HG03439 (cell line): ENCODE data around the gene PPIE.
"Not testable (repeated sequence)": the region's sequence is repeated elsewhere in the genome, so short reads cannot be mapped to it uniquely, and the experiment has no call there.

ENCODE experiments used
- ATAC-seq: cut with Tn5 transposase; IDR thresholded peaks from one replicate; pipeline ENCODE4 v1.9.1; 2021; ENCODE audit warnings: mild to moderate bottlenecking, moderate library complexity; ENCODE audit not compliant: unreplicated experiment

The PPIE gene

DNA sequence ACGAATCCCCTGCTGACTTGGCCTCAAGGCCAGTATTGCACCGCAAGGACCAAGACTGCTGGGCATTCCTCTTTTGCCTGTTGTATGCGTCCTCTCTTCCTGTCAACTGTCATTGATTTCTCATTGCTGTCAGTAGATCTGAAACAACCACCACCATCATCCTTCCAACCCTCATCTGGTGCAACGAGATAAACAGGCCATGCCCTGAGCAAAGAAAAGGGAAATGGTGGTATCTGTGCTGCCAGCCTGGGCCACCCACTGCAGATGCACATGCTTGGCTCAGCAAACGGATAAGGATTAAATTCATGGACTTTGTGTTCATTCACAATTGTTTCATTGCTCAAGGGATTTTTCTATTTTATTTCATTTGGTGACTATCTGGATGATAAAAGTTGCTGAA is 18.8 kb downstream of the PPIE start:
- ATAC-seq = no peak

DNA sequence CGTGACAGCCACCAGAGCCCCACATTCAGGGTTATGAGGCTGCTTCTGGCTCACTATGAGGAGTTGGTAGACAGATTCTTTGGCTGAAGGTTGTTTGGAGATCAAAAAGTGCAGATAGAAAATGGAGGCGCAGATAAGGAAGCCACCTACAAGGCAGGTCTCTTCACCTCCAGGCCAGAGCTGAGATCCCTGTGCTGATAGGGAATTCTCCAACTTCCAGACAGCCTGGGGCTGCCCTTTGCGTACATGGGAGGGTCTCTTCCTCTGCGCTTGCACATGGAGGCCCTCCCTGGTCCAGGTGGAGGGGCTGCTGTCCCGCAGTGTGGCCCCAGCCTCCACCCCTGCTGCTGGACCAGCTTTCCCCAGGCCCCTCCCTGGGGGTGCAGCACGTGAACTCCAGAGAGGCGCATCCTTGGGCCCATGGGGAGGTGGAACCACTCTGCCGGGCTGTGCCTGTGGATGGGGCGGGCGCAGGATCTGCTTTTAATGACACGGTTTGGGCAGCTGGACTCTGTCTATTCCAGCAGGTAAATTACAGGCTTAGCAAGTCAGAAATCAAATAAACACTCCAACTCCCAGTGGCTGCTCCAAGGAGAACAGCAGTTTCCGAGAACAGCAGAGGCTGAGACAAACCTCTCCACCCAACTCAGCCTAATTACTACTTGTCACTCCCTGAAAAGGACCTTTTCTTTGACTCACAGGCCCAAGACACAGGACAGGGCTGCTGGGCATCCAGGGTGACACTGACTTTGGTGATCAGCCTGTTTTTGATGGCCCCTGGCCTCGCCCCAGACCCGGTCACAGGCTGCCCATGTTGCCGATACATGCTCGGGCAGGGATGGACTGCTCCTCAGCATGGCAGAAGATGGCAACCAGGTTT is 20.1 kb downstream of the PPIE start:
- no peak for ATAC-seq

DNA sequence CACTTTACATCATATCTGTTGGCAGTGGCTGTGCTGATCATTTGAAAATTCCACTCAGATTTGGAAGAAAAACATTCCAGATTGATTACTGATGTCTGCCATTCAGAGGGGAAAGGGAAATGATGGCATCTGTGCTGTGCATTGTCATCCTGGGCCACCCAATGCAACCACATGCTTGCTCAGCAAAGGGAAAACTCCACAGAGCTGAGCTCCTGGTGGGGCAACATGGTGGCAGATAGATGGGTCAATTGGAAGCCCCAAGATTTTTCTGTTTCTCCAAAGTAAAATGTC is 20.7 kb downstream of the PPIE start:
- ATAC-seq = no peak

DNA sequence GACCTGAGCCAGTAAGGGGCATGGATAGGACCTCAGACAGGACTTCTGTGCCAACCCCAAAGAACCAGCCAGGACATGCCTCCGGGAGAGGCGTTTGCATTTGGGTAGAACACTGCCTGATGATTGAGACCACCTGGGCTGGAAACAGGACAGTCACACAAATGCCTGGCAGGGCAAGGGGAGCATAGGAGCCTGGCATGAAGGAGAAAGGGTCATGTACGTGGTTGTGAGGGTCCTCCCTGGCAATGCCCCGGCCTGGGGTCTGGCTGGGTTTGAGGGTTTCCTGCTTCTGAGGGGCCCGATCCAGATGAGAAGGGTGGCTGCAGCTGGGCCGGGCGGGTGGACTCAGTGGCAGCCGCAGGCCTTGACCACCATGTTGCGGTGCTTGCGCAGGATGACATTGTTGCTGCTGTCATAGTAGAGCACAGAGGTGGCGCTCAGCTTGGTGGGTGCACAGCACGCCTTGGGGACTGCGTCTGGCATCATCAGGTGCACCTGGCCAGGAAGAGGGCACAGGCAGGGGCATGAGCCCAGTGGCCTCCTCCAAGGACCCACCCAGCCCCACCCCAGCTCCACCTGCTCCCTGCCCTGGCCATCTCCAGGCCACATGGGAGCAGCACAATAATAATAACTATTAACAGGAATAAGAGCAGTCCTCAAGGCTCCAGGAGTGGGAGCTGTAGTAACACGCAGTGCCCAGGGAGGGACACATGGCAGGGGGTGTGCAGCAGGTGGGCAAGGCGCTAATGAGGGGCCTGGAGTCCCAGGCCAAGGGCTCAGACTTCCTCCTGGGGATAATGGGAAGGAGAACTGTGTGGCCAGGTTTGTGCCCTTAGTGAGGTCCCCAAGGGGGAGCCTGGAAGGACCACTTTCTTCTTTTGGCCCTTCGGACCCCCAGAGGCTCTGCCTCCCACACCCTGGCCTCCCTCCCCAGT is 21.7 kb downstream of the PPIE start:
- no peak for ATAC-seq

DNA sequence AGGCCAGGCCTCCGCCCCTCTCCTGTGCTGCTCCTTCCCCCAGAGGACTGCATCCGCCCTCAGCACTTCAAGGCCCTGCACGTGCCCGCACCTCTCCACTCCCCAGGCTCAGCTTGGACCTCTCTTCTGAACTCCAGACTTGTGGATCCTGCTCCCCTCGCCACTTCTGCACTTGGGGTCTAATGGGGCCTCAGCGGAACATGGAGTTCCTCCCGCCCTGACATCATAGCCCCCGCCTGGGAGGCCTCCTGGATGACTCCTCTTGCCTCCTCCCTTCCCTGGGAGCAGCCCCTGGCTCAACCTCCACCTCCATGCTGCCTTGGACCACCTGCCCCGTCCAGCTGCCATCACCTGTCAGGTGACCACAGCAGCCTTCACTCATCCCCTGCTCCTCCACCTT is 22.3 kb downstream of the PPIE start:
- no peak for ATAC-seq

DNA sequence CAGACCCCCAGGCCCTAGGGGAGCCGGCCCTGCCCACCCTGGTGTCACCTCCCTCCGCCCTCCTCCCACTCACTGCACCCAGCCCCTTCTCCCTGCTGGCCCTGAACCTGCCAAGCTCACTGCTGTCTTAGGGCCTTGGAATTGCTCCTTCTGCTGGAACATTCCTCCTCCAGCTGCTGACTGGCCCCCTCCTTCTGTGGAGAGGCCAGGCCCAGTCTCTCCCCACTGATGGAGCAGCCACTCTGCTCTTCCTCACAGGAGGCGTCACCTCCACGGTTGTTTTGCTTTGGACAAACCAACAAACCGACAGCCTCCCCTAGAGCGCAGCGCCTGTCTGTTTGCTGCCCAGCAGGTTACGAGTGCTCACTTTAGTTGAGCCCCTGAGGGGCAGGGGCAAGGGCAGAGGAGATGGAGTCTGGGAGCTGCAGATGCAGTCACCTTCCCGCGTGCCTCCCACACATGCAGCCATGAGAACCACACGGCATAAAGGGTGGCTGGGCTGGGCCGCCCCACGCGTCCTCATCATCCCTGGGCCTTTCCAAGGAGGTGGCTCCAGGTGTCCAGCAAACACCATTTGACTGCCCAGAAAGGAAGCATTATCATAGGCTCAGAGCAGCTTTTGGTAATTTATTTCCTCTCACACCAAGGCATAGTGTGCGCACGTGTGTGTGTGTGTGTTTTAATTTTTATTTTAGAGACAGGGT is 23.0 kb downstream of the PPIE start:
- ATAC-seq = no peak

DNA sequence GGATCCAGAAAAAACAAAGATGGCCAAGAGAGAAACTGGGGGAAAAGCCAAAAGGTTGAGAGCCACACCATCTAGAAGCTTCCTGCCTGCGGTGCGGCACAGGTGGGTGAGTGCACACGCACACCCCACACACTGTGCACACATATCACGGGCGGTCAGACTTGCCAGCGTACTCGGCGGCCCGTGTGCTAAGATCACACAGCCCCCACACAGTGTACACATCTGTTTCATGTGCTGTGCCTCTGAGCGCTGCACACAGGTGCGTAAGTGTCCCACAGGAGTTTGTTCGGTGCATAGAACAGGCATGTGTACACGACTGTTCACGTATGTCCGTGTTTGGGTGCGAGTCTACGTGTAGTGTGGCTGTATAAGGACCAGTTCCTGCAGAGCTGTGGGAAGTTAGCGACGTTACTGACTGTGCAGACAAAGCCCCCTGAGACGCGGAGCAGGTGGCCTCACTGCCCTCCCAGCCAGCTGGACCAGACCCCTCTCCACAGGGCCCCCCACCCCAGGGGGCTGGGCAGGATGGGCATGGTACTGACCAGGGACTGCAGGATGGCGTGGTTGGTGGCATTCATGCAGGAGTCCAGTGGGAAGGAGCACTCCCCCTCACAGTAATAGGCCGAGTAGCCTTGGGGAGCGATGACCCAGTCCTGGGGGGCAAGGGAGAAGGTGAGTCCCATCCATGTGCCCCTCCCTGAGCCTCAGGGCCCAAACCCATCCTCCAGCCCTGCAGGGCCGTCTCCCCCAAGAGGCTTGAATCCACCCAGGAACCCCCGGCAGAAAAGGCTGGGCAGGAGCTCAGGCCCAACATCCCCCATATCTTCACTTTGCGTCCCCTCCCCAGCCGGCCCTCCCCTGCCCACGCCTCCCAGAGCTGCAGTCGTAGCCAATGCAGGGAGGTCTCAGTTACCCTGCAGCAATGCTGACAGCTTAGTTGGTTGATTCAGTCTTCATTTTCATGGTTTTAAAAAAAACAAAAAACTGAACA is 24.2 kb downstream of the PPIE start:
- ATAC-seq = no peak

DNA sequence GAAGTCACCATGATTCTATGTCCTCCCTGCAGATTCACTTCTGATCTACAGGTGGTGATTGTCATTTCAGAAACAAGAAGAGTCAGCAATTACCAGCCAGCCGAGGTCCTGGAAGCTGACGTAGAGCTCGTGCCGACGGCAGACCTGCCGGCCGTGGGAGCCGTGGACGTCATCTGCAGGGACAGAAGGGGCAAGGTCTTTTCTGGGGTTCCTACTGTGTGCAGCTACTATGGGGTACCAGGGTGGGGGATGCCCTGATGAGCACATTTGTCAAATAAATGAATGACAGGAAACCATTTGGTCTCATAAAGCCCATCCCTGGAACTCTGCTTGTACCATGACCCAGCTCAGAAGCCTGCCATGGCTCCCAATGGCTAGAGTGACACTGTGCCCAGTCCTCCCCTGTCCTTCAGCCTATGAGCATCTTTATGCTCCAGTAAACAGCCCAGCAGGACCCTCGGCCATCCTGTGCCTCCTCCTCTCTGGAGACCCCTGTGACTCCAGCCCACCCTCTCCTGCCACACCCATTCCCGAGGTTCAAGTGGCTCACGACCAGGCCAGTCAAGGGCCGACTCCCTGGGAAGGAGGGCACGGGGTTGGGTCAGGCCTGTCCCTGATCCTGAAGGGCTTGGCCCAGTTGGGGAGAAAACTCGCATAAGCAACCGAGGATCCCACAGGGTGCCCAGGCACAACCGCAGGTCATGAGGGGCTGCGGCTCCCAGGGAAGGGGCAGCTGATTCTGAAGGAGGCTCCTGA is 25.1 kb downstream of the PPIE start:
- ATAC-seq = not testable (repeated sequence)

DNA sequence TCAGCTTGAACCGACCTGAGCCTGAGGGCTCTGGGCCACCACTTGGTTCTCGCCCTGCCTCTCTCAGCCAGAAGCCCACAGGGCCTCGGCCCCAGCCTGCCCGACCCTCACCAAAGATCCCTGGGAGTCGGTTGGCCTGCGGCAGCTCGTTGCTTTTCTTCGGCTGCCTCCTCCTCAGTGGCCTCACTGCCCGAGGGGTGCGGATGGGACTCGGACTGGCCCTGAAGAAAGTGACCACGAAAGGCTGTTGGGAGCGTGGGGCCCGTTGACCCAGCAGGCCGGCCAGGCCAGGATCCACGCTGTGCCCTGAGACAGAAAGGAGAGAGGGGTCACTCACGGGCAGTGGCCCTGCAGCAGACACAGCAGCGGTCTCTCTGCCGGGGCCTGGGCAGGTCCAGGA is 25.8 kb downstream of the PPIE start:
- not testable (repeated sequence) for ATAC-seq

DNA sequence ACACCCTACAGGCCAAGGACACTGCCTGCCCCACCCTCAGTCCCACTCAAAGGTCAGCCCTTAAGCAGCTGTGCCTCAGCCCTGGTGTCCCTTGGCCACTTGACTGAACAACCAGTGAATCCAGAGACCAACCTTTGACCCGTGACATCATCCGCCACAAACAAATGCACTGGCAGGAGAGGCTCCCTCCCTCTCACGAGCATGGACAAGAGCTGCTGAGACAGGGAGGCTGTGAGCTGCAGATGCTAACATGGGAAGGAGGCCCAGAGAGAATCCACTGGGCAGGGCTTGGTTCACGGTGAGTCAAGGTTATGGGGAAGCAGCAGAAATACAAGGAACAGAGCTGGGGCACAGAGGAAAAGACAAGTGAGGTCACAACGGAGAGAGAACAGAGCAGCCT is 27.8 kb downstream of the PPIE start:
- not testable (repeated sequence) for ATAC-seq

DNA sequence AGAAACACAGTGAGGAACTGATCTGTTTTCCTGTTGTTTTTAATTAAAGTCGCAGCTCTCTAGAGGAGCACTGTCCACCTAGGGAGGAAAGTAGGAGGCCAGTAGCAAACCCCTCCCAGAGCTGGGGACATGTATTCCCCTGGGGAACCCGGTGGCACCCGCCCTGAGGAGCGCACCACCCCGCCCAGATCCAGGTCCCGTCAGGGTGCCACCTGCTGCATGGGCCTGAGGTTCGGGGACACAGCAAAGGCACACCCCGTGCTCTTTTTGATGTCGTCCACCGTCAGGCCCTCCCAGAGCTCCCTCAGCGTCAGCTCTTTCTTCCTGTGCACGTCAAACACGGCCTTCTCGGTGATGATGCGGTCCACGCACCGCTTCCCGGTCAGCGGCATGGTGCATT is 30.8 kb downstream of the PPIE start:
- ATAC-seq = not testable (repeated sequence)

DNA sequence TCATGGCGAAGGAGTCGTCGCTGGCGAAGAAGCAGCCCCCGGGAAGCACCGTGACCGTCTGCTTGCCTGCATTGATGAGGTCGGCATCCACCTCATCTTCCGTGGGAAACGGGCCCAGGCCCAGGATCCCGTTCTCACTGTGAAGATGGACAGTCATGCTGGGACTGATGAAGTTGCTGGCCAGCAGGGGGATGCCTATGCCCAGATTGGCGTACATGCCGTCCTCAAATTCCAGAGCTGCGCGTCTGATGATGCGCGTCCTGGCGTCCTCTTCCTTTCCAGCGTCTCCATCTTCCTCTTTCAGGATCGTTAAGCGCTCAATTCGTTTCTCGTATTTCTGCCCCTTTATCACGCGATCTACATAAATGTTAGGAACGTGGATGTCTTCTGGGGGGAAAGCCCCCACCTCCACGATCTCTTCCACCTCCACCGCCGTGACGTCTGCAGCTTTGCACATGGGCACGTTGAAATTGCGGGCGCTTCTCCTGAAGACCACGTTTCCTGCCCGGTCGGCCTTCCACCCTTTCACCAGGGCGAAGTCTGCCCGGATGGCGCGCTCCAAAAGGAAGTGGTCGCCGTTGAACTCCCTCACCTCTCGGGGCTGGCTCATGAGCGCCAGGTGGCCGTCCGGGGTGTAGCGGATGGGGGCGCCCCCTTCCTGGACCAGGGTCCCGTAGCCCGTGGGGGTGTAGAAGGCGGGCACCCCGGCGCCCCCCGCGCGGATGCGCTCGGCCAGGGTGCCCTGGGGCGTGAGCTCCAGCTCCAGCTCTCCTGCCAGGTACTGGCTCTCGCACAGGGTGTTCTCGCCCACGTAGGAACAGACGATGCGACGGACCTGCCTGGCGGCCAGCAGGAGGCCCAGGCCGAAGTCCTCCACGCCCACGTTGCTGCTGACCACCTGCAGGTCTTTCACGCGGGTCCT is 31.7 kb downstream of the PPIE start:
- ATAC-seq = not testable (repeated sequence)

DNA sequence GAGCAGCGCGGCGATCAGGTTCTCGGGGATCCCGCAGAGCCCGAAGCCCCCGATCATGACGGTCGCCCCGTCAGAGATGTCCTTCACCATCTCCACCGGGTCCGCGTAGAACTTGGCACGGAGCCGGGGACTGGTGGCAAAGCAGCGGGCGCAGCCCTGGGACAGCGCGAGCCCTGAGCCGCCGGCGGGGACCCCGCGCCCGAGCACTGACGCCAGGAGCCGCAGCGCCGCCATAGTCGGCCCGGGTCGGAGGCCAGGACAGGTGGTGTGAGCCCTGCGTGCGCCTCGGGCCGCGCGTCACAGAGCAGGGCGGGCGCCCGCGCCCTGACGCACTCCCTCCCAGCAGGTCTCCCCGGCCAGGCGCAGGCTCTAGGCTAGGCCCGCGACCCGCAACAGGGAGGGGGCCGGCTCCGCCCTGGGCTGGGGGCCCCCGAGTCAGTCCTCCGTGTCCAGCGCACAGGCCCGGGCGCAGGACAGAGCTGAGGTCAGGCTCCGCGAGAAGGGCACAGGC is 32.4 kb downstream of the PPIE start, which contains the start of gene OXCT2:
Gene OXCT2, minus strand, starts transcription at position 327 of the 511 bp plus-strand sequence. Its CDS starts 93 bp downstream, at position 234.
- not testable (repeated sequence) for ATAC-seq

DNA sequence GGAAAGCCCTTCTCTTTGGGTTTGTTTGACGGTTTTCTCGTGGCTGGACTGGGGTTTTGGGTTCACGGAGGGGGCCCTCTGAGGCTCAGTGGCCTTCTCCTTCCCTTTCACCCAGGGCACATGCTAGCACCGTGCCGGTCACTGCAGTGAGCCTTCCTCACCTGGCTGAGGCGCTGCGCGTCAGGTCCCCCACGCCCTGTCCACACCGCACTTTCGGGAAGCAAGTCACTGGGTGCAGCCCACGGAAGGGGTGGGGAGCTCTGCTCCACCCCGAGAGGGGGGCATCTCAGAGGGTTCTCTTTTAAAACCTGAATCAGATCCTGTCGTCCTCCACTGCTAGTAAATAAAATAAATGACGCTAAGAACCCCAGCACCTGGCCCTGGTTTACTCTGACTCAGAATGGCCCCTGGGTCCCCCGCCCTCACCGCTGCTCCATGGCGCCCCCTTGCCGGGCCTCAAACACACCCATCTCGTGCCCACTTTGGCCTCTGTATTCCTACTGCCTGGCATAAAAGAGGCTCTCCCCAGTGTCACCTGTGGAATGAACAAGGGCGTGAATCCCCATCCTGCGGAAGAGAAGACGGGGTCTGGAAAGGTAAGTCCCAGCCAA is 34.8 kb downstream of the PPIE start:
- ATAC-seq = not testable (repeated sequence)

DNA sequence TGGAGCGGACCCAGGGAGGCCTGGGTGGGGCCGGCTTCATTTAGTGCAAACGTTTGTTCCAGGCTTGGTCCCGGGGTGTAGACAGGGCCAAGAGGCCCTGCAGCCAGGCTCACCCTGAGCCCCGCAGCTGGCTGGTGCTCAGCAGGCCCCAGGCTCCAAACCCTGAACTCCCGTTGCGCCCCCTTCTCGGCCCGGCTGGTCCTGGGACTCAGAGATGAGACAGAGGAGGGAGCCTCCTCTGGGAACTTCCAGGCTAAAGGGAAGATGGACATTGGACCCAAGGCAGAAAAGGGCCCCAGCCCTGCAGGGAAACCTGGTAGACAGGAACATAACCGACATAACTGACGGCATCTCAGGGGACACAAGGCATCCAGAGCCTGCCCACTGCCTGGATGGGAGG is 36.5 kb downstream of the PPIE start:
- not testable (repeated sequence) for ATAC-seq

DNA sequence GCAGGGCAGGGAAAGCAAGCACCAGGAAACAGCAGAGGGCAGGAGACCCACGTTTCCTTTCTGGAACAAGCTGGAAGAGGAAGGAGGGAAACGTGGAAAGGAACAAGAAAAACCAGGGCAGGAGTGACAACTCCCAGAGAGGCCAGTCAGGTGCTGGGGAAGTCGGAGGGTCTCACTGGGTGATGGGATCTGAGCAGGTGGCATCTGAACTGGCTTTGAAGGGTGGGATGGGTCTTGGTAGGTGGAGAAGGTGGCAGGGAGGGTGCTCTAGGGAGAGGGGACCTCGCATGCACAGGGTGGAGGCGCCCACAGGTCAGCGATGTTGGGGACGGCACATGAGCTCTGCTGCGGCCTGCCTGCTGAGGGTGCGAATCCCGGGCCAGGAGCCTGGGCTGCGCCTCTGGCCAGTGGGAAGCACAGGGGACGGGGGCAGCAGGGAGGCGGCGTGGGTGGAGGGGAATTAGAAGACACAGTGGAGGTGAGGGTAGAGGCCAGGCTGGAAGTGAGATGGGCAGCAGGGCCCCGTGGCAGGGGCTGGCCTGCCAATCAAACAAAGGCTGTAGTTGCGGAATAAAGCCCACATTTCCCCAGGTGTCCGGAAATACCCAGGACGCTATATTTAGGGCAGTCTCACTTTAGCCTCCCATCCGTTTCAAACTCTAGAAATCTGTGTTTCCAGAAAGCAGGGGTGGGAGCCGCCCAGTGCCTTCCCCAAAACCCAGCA is 37.2 kb downstream of the PPIE start:
- peak; percentile 22 for ATAC-seq

DNA sequence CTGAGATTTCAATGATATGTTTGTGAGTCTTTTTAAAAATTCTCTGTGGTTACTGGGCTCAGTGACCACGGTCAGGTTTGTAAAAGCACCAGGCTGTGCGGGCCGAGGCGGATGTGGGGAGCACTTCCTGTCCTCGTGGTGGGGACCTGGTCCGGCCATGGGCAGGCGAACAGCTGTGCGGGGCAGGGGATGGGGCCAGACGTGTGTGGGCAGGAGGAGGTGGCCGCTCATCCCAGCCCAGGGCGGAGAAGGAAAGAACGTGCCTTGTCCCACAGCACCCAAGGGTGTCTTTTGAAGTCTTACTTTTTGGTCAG is 37.7 kb downstream of the PPIE start:
- peak; percentile 53 for ATAC-seq
